Measurements from ENCODE around the gene ZNF438.
"Not testable (repeated sequence)": the region's sequence is repeated elsewhere in the genome, so short reads cannot be mapped to it uniquely, and the experiment has no call there.

The ZNF438 gene

GRCh38 chr10:30811276-30812017 is 220.2 kb downstream of the ZNF438 start:
- DNase-seq: peak in 9 of 56 donors; percentile 4 to 43 (median 19)

DNA sequence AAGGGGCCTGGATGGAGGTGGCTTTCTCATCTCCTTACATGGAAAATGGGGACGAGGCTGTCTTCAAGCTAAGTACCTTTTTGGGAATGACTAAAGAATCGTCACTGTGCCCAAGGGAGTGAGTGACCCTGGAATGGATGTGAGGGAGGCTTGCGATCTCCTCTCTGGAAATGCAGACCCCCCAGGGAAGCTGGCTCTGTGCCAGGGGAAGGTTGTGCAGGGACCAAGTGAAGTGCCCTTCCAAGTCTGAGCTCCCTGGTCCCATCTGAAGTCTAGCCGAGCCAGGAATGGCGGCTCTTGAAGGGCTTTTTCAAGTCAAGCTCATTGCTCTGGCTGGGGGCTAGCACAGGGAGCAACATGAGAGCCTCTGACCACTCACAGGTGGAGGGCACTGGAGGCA is 221.2 kb downstream of the ZNF438 start:
- no peak for DNase-seq

- no peak for DNase-seq
Observed at GRCh38 chr10:30806850-30807249, 224.8 kb downstream of the ZNF438 start.

DNA sequence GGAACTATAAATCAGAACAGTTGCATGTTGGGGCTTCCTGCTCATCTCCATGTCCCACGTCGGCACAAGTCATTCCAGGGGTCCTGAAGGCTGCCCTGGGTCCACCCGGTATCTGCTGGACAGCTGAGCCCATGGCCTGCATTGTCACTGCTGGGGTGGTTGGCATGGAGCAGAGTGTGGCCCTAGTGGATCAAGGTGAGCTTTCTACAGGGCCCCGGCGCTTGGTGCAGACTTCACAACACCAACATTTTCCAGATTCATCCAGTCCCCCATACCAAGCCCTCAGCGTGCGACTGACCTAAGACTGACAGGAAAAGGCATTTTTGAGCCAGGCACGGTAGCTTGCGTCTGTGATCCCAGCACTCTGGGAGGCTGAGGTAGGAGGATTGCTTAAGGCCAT is 226.6 kb downstream of the ZNF438 start:
- no peak for DNase-seq

- no peak for DNase-seq
Observed at GRCh38 chr10:30804478-30805055, 227.1 kb downstream of the ZNF438 start.

- no peak for DNase-seq
Observed at GRCh38 chr10:30803892-30804322, 227.8 kb downstream of the ZNF438 start.

DNA sequence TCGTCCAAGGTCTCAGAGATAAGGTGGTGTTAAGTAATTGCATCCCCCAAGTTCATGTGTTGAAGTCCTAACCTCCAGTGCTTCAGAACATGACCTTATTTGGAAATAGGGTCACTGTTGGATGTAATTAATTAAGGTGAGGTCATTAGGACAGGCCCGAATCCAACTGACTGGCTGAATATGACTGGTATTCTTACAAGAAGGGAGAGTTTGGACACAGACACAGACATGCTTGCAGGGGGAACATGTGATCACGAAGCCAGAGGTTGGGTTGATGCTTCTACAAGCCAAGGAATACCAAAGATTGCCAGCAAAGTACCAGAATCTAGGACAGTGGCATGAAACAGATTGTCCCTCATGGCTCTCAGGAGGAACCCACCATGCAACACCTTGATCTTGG is 228.6 kb downstream of the ZNF438 start:
- DNase-seq: no peak

- no peak for DNase-seq
Observed at GRCh38 chr10:30800368-30800767, 231.3 kb downstream of the ZNF438 start.

GRCh38 chr10:30798646-30799185 is 232.9 kb downstream of the ZNF438 start:
- no peak for DNase-seq

GRCh38 chr10:30795024-30795423 is 236.6 kb downstream of the ZNF438 start:
- not testable (repeated sequence) for DNase-seq
